Lower leg skin (tissue), 4 donors: Measurements from ENCODE around the gene CDKAL1. TPM values are rescaled to one million over a fixed set of nuclear protein-coding genes. Genes with fewer than 3 reads are reported as not detected.

ENCODE experiments used
- DNase-seq, 2 donors: peaks; one replicate each; pipeline ENCODE4 v3.0.0-alpha.2; 2019; ENCODE audit warnings: low spot score in 2 of 2
- H3K4me3 ChIP-seq: fragments of 200-600 bp; sonication (generic); 2 replicates; pipeline ENCODE4 v1.5.1; 2017; ENCODE audit warnings: mild to moderate bottlenecking, low read depth; ENCODE audit not compliant: poor library complexity, severe bottlenecking
- POLR2A ChIP-seq, 2 donors: fragments of 450-650 bp; IDR thresholded peaks; one replicate each; pipeline ENCODE4 v1.6.1; 2016 to 2017; ENCODE audit warnings: antibody characterized with exemption in 2 of 2, mild to moderate bottlenecking in 1 of 2, moderate library complexity in 1 of 2
- WGBS, 2 donors: methylation state at CpG; one replicate each; pipeline ENCODE4 v1.1.5; 2018; 5-methylcytosine and 5-hydroxymethylcytosine counted together
- intact Hi-C: fragments of 100-400 bp; cut with DNase I; formaldehyde crosslinking; loops from one replicate; pipeline ENCODE4 v1.15.0; 2023; ENCODE audit warnings: low total_unique reads
- total RNA-seq, 4 donors: library from RNA; depleted of rRNA; stranded (reverse); fragments of >200 nt; gene quantifications; one replicate each; pipeline ENCODE4 v1.1.0, GENCODE V29; 2016
- TF ChIP-seq, protein P1 (sequence below), 3 donors: fragments of 450-650 bp; IDR thresholded peaks; one replicate each; pipeline ENCODE4 v1.5.1; 2016; ENCODE audit warnings: antibody characterized with exemption in 3 of 3, mild to moderate bottlenecking in 3 of 3, moderate library complexity in 2 of 3

Gene CDKAL1
- 10 to 100 TPM; 10.3 to 18.0 (median 11.6) TPM for total RNA-seq

- no peak for TF ChIP-seq POLR2A (IDR thresholded peaks at IDR 0.05)
- TF ChIP-seq, protein P1, sequence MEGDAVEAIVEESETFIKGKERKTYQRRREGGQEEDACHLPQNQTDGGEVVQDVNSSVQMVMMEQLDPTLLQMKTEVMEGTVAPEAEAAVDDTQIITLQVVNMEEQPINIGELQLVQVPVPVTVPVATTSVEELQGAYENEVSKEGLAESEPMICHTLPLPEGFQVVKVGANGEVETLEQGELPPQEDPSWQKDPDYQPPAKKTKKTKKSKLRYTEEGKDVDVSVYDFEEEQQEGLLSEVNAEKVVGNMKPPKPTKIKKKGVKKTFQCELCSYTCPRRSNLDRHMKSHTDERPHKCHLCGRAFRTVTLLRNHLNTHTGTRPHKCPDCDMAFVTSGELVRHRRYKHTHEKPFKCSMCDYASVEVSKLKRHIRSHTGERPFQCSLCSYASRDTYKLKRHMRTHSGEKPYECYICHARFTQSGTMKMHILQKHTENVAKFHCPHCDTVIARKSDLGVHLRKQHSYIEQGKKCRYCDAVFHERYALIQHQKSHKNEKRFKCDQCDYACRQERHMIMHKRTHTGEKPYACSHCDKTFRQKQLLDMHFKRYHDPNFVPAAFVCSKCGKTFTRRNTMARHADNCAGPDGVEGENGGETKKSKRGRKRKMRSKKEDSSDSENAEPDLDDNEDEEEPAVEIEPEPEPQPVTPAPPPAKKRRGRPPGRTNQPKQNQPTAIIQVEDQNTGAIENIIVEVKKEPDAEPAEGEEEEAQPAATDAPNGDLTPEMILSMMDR (IDR thresholded peaks at IDR 0.05), result no peak
- peak; percentile 93 to 97 for DNase-seq
- peak within 1 kb of the TSS; percentile 80 for H3K4me3 ChIP-seq
- 1% methylated on average over 31 of the region's 31 CpGs for WGBS, 2 donors
- intact Hi-C loops, result no loop called here
These were observed at the start of gene CDKAL1 for GRCh38 chr6:20534295-20535262. Gene CDKAL1 (plus strand): TSS chr6:20534457. CDS start chr6:20546351, 11,894 bp downstream.

- intact Hi-C loops, result no loop called here
- 99 to 100% methylated on average over 4 of the region's 4 CpGs for WGBS, 2 donors
- TF ChIP-seq, protein P1 (IDR thresholded peaks at IDR 0.05), result no peak
- H3K4me3 ChIP-seq, result no peak overlapping the region
- no peak for DNase-seq
These were observed 47.6 kb upstream of the CDKAL1 start for GRCh38 chr6:20486641-20487040.

- no peak for TF ChIP-seq POLR2A (IDR thresholded peaks at IDR 0.05)
- TF ChIP-seq, protein P1 (IDR thresholded peaks at IDR 0.05), result no peak
- DNase-seq, result no peak
- intact Hi-C loops, result no loop called here
- WGBS, 2 donors, result 94% methylated on average over 6 of the region's 6 CpGs
- no peak overlapping the region for H3K4me3 ChIP-seq
These were observed 46.4 kb upstream of the CDKAL1 start for GRCh38 chr6:20487669-20488375.

- intact Hi-C loops, result no loop called here
- TF ChIP-seq, protein P1 (IDR thresholded peaks at IDR 0.05), result no peak
- TF ChIP-seq POLR2A (IDR thresholded peaks at IDR 0.05), result no peak
- WGBS, 2 donors, result 97 to 98% methylated on average over 6 of the region's 6 CpGs
- no peak overlapping the region for H3K4me3 ChIP-seq
- DNase-seq, result no peak
These were observed 43.7 kb upstream of the CDKAL1 start for GRCh38 chr6:20490591-20490990.

DNA sequence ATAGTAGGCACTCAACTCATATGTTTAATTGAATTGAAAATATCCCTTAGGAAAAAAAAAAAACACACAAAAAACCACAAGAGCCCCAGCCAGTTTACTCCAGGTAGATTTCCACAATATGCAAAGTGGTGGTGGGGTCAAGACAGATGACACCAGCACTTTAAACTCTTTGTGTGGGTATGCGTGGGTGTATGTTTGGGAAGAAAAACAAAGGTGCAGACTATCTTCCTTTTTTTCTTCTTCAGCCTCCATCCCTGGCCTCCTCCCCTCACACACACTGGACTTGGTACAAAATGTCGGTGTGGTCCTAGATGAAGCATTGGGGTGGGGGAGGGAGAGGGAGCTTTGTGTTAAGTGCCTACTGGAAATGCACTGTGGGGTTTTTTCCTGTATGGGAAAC is 42.2 kb upstream of the CDKAL1 start:
- no peak for DNase-seq
- TF ChIP-seq POLR2A (IDR thresholded peaks at IDR 0.05), result no peak
- TF ChIP-seq, protein P1 (IDR thresholded peaks at IDR 0.05), result no peak
- no peak overlapping the region for H3K4me3 ChIP-seq
- intact Hi-C loops, result no loop called here
- 89 to 95% methylated on average over 2 of the region's 2 CpGs for WGBS, 2 donors
